Fibroblast of lung (primary cell): Measurements from ENCODE around the gene MACROD2. TPM values are rescaled to one million over a fixed set of nuclear protein-coding genes. Genes with fewer than 3 reads are reported as not detected.

ENCODE experiments used
- DNase-seq, 2 donors: peaks; one replicate each; pipeline versions ENCODE4 v3.0.0 to v3.0.0-alpha.2; 2010; ENCODE audit warnings: low read depth in 2 of 2
- H2AFZ ChIP-seq: 2 replicates; pipeline ENCODE4 v1.5.1; 2012; ENCODE audit warnings: low read length, control low read depth, inconsistent platforms
- H3K27ac ChIP-seq: 2 replicates; pipeline ENCODE4 v1.5.1; 2011; ENCODE audit warnings: low read length, control low read depth; ENCODE audit not compliant: insufficient read depth
- H3K27me3 ChIP-seq: 2 replicates; pipeline ENCODE4 v1.5.1; 2011; ENCODE audit warnings: mild to moderate bottlenecking, low read length; ENCODE audit not compliant: control insufficient read depth, insufficient read depth
- H3K36me3 ChIP-seq: 2 replicates; pipeline ENCODE4 v1.5.1; 2011; ENCODE audit warnings: low read length; ENCODE audit not compliant: control insufficient read depth, insufficient read depth
- H3K4me1 ChIP-seq: 2 replicates; pipeline ENCODE4 v1.5.1; 2011; ENCODE audit warnings: low read length; ENCODE audit not compliant: control insufficient read depth, insufficient read depth; ENCODE audit errors: extremely low read depth
- H3K4me2 ChIP-seq: 2 replicates; pipeline ENCODE4 v1.5.1; 2011; ENCODE audit warnings: low read length, control low read depth; ENCODE audit not compliant: insufficient read depth; ENCODE audit errors: extremely low read depth
- H3K4me3 ChIP-seq, 4 experiments: fragments of 200-600 bp in 1 of 4; sonication (generic) in 1 of 4; replicated peaks in 1 of 4; 2 replicates each; pipeline ENCODE4 v1.5.1; 2011 to 2016; ENCODE audit warnings: low read length in 4 of 4, low read depth in 3 of 4, mild to moderate bottlenecking in 3 of 4, control low read depth in 2 of 4, inconsistent platforms in 1 of 4, mixed read lengths in 1 of 4; ENCODE audit not compliant: insufficient read depth in 1 of 4; ENCODE audit errors: control extremely low read depth in 1 of 4
- H3K79me2 ChIP-seq: 2 replicates; pipeline ENCODE4 v1.5.1; 2012; ENCODE audit warnings: mild to moderate bottlenecking, low read length, inconsistent platforms; ENCODE audit not compliant: control insufficient read depth, insufficient read depth
- H3K9ac ChIP-seq: 2 replicates; pipeline ENCODE4 v1.5.1; 2011; ENCODE audit warnings: mild to moderate bottlenecking, low read length, control low read depth; ENCODE audit not compliant: insufficient read depth
- H3K9me3 ChIP-seq: 2 replicates; pipeline ENCODE4 v1.5.1; 2012; ENCODE audit warnings: low read depth, low read length; ENCODE audit not compliant: control insufficient read depth, insufficient read depth
- H4K20me1 ChIP-seq: 2 replicates; pipeline ENCODE4 v1.5.1; 2011; ENCODE audit warnings: low read length; ENCODE audit not compliant: control insufficient read depth, insufficient read depth; ENCODE audit errors: extremely low read depth
- CTCF ChIP-seq, 2 donors: IDR thresholded peaks in 1 of 2; conservative IDR thresholded peaks in 1 of 2; 1 replicate in 1 of 2; 2 replicates in 1 of 2; pipeline ENCODE4 v1.5.1; 2011 to 2012; ENCODE audit warnings: low read length in 2 of 2, control low read depth in 1 of 2, inconsistent platforms in 1 of 2, low read depth in 1 of 2, mild to moderate bottlenecking in 1 of 2
- EZH2 ChIP-seq: IDR thresholded peaks from 2 replicates; pipeline ENCODE4 v1.5.1; 2012; ENCODE audit warnings: low read length, control low read depth, mild to moderate bottlenecking; ENCODE audit errors: missing control alignments
- polyA plus RNA-seq, 2 donors: library from polyadenylated mRNA; depleted of rRNA in 1 of 2; stranded (reverse) in 1 of 2; unstranded in 1 of 2; fragments of >200 nt; gene quantifications; 2 replicates each; pipeline ENCODE4 v1.2.1, GENCODE V29; 2011 to 2012; ENCODE audit warnings: missing spikeins in 1 of 2
- total RNA-seq: library from RNA; depleted of rRNA; stranded (reverse); fragments of >200 nt; gene quantifications from 2 replicates; pipeline ENCODE4 v1.2.1, GENCODE V29; 2014

The MACROD2 gene
- total and polyA plus RNA-seq, 2 donors (not counting 1 experiment from before 2014, with no cell fraction given), result 0.54 to 1.7 TPM

GRCh38 chr20:14897608-14898007, 902.3 kb downstream of the MACROD2 start:
- Histone ChIP-seq H3K9ac (no peak overlapping the region), H4K20me1 (no peaks in the 10 kb centered on the region), H3K9me3 (no peaks in the 10 kb centered on the region), H3K36me3 (no peaks in the 10 kb centered on the region), H2AFZ (no peak overlapping the region), H3K4me1 (no peaks in the 10 kb centered on the region), H3K4me3 (no peak overlapping the region), H3K4me2 (no peak overlapping the region), H3K27ac (no peak overlapping the region), H3K79me2 (no peaks in the 10 kb centered on the region), H3K27me3 (no peaks in the 10 kb centered on the region)
- no peak for DNase-seq
- TF ChIP-seq EZH2 (no peak), CTCF (conservative IDR thresholded peaks at IDR 0.05 in 1 of 2, IDR thresholded peaks at IDR 0.05 in 1 of 2; ENCODE audit: low read depth in 1 of 2, low read length in 2 of 2) (no peak)

GRCh38 chr20:14902432-14903089, 907.2 kb downstream of the MACROD2 start:
- no peak overlapping the region for H3K9ac ChIP-seq
- no peaks in the 10 kb centered on the region for H4K20me1 ChIP-seq
- no peak overlapping the region for H3K4me2 ChIP-seq
- no peak for DNase-seq
- H3K27ac ChIP-seq, result no peak overlapping the region
- H2AFZ ChIP-seq, result no peak overlapping the region
- H3K27me3 ChIP-seq, result no peaks in the 10 kb centered on the region
- H3K36me3 ChIP-seq, result no peaks in the 10 kb centered on the region
- H3K4me3 ChIP-seq, result no peak overlapping the region
- no peaks in the 10 kb centered on the region for H3K79me2 ChIP-seq
- TF ChIP-seq EZH2, result no peak
- TF ChIP-seq CTCF (conservative IDR thresholded peaks at IDR 0.05 in 1 of 2, IDR thresholded peaks at IDR 0.05 in 1 of 2; ENCODE audit: low read depth in 1 of 2, low read length in 2 of 2), result no peak
- no peaks in the 10 kb centered on the region for H3K4me1 ChIP-seq
- H3K9me3 ChIP-seq, result no peaks in the 10 kb centered on the region

GRCh38 chr20:14906908-14907434, 911.7 kb downstream of the MACROD2 start:
- Histone ChIP-seq H3K27me3 (no peaks in the 10 kb centered on the region), H3K79me2 (no peaks in the 10 kb centered on the region), H3K4me2 (no peak overlapping the region), H3K9me3 (no peaks in the 10 kb centered on the region), H2AFZ (no peak overlapping the region), H4K20me1 (no peaks in the 10 kb centered on the region), H3K4me1 (no peaks in the 10 kb centered on the region), H3K36me3 (no peaks in the 10 kb centered on the region), H3K9ac (no peak overlapping the region), H3K27ac (no peak overlapping the region), H3K4me3 (no peak overlapping the region)
- TF ChIP-seq CTCF (conservative IDR thresholded peaks at IDR 0.05 in 1 of 2, IDR thresholded peaks at IDR 0.05 in 1 of 2; ENCODE audit: low read depth in 1 of 2, low read length in 2 of 2), result no peak
- no peak for TF ChIP-seq EZH2
- no peak for DNase-seq
